GM21526 (cell line): ENCODE results near the gene VDR.

Source experiments
- ATAC-seq: cut with Tn5 transposase; IDR thresholded peaks from one replicate; pipeline ENCODE4 v1.9.1; 2021; ENCODE audit warnings: moderate library complexity; ENCODE audit not compliant: unreplicated experiment, low FRiP score

VDR gene

DNA sequence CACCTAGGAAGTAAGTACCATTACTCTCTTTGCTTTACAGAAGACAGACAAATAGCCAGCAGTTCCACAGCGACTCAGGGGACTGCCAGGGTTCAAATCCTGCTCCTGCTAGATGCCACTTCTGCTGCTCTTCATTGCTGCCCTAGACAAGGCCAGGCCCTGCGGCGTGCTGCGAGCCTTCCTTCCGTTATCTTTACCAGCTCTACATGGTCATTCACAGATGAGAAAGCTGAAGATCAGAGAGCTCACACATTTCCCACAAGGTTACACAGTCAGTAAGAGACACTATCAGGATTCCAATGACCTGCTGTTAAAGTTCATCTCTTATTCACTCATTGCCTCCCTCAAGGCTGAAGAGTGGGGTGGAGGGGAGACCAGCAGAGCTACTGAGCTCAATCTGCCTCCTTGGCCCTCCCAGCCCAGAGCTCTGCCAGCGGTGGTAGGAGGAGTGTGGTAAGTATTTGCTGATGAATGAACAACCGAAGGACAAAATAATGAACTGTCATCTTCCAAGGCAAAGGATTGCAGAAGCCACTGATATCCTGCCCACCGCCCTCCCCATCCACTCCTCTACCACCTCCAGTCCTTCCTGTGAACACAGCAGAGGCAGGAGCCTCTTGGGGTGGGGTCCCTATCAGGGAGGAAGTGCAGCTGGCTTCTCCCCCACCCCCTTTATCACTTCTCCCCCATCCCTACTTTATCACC lies 70.4 kb downstream of the VDR start:
- no peak for ATAC-seq

DNA sequence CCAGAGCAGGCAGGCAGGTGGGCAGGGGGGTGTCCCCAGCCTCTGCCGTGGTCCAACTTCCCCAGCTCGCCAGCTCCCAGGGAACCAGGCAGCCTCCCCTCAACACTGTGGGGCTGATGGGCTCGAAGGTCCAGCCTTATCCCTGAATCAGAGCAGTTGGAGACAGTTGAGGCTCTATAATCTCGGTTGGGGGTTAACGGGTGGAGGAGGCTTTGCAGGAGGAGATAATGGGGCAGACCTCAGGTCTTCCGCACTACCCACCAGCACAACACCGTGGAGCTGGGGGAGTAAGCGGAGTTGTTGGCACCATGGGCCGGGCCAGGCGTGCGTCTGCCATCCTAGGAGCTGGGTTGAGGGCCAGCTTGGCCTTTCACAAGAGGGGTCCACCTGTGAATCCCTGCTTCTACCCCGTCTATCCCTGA lies 71.2 kb downstream of the VDR start:
- no peak for ATAC-seq

- ATAC-seq, result no peak
These were observed 72.4 kb downstream of the VDR start for GRCh38 chr12:47832263-47832933.

DNA sequence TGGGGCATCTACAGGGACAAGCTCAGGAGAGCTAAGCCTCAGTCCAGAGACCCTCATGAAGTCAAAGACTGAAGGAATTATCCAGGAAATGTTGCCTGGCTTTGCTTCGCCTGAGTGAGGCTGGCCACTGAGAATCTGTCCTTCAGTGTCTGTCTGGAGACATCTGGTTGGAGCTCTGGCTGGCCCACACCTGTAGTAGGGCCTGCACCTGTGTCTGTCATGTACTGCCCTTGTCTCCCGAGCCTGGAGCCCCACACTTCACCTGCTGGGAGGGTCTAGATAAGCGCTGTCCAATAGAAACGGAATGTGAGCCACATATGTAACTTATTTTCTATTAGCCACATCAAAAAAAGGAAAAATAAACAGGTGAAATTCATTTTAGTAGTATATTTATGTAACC lies 75.2 kb downstream of the VDR start:
- ATAC-seq, result no peak

DNA sequence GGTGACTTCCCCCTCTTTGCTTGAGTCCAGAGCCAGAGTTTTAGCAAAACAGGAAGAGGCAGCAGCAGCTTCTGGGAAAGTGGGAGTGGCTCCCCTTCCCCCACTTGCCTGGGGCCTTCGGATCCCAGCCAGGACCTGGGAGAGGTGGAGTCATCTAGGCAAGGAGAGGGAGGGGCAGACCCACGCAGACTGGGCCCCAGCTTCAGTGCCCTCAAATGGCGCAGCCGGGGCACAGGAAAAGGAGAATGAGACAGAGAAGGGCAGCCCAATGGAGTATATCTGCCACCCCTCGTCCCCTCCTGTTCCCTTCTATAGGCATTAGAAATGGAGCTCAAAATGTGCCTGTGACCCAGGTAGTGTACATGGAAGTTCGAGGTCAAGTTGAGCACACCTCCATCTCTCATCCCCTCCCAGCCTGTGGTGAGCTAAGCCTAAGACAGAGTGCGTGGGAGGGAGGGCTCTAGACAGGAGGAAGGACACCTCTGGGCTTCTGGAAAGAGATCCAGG lies 75.8 kb downstream of the VDR start:
- no peak for ATAC-seq

GRCh38 chr12:47828008-47828975 lies 76.5 kb downstream of the VDR start:
- ATAC-seq, result no peak

DNA sequence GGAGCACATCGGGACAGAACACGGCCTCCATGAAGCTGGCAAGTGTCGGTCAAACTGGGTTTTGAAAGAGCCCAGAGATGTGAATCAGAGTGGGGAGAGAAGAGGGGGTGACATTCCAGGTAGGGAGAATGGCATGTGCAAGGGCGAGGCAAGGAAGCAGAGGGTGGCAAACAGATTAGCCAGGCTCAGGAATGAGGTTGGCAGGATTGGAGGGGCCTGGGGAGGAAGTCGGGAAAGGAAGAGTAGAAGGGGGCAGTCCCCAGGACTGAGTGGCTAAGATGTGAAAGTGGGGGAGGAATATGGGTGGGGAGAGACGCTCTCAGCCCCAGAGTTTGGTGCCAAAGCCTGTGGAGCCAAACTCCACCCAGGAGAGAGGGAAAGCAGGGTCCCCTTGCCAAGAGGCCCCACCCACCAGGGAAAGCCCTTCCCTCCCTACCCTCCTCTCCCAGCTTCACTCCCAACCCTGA lies 79.6 kb downstream of the VDR start:
- ATAC-seq, result no peak

DNA sequence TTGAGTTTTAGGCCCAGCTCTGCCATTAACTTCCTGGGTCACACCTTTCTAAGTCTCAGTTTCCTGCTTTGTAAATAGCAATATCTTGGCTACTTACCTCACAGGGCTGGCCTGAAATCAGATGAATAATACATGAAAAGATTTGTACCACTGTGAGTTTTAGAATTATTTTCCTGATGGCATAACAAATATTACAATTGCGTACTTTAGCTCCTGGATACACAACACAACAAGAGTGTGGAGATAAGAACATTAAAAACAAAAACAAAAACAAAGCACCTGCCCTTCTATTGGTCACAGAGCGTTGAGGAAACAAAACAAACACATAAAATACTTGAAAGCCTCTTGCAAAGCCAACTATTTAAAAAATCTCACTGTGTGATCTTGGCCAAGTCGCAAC lies 80.2 kb downstream of the VDR start:
- no peak for ATAC-seq

- no peak for ATAC-seq
These were observed 80.6 kb downstream of the VDR start for GRCh38 chr12:47824198-47824597.

DNA sequence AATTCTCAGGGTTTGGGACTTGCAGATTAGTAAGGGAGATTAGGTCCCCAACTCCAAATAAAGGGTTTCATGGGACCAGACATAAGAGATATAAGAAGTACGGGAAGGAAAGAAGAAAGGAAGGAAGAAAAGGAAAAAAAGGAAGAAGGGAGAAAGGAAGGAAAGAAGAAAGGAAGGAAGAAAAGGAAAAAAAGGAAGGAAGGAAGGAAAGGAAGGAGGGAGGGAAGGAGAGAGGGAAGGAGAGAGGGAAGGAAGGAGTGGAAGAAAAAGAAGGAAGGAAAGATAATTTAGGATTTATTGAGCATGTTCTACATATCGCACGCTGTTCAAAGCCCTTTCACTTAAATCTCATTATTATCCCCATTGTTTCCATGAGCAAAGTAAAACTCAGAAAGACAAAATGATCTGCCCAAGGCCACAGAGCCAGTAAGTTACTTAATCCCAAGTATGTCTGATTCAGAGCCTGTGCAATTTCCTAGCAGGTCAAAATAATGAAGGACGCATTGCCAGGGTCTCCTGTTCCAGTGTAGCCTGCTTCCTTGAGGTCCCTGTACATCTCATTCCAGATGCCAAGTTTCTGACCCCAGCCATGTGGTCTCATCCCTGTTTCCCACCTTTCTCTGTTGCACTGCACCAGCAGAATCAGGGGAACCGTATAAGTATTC lies 81.2 kb downstream of the VDR start:
- no peak for ATAC-seq

GRCh38 chr12:47822863-47823262 lies 81.9 kb downstream of the VDR start:
- no peak for ATAC-seq

DNA sequence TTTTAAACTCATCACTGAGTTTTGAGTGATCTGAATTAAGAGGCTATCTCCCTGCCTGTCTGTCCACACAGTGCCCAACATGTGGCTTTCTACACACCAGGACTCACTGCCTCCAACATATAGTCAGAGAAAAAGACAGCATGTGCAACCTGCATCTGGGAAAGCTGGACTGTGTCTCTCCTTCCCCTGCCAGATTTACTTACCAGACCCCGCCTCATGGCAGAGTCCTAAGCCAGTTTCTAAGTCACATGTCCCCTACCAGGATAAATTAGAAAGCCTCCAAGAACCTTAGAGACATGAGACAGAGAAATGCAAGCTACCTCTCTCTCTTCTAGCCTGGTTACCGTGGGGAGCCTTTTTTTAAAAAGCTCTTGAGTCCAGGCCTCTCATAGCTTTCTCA lies 82.4 kb downstream of the VDR start:
- no peak for ATAC-seq

GRCh38 chr12:47821346-47821706 lies 83.5 kb downstream of the VDR start:
- no peak for ATAC-seq

DNA sequence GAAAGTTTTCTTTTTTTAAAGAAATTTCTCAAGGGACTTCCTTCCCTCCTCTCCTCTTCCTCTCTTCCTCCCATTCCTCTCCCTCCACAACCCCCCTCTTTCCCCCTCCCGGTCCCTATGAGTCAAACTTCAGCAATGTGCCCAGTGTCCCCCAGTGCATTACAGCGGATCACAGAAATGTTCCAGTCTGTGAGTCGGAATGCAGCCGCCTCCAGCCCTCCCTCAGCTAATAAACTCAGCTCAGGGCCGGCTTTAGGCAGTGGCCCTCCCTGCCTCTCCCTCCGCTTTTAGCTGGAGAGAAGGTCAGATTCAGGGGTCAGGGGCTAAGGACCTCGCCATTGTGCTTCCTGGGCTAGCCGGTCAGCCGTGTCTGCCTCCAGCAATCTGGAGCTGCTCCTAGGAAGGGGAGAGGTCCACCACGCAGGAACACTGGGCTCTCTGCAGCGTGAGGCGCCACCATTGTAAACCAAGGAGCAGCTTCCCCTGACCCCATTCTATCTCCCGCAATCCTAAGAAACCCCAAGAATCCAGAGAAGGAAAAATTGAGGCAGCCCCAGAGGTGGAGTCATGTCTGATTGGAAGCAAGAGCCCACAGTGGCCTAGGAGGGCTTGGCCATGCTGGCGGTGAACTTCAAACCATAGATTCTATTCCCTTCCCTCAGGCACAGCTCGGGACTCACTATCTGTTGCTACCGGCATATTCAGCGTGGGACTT lies 84.0 kb downstream of the VDR start:
- no peak for ATAC-seq

DNA sequence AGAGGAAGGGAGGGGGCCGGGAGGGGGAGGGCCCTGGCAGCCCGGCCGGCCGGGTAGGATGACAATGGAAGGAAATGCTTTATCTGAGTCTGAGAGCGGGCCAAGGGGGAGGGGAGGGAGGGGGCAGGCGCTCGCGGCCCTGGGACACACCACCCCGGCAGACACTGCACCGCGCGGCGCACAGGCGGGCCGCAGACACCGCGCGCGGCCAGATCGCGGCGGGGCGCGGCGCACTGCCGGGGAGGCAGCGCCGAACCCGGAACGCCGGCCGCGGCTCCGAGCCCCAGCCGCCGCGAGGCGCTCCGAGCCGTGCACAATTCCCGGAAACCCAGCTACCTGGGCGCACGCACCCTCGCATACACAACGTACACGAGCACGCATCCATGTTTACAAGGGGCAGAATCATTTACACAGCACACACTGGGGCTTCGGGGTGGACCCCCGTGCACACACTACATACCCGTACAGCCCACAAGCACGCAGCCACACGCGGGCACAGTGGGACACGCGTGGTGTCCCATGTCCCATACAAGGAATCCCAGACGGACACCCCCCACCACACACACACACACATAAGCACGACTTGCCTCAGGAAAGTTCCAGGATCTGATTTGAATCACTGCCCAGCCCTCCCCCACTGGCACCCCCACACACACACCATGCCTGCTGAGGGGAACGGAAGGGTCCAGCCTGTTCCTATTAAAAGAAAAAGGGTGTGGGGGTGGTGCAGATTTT lies 84.7 kb downstream of the VDR start, which contains the start of gene HDAC7:
Gene HDAC7 (minus strand): TSS at position 8 of the 735 bp plus-strand sequence. CDS start 118 bp downstream, outside the sequence.
- ATAC-seq, result no peak

- no peak for ATAC-seq
These were observed 85.5 kb downstream of the VDR start for GRCh38 chr12:47819138-47819895.

DNA sequence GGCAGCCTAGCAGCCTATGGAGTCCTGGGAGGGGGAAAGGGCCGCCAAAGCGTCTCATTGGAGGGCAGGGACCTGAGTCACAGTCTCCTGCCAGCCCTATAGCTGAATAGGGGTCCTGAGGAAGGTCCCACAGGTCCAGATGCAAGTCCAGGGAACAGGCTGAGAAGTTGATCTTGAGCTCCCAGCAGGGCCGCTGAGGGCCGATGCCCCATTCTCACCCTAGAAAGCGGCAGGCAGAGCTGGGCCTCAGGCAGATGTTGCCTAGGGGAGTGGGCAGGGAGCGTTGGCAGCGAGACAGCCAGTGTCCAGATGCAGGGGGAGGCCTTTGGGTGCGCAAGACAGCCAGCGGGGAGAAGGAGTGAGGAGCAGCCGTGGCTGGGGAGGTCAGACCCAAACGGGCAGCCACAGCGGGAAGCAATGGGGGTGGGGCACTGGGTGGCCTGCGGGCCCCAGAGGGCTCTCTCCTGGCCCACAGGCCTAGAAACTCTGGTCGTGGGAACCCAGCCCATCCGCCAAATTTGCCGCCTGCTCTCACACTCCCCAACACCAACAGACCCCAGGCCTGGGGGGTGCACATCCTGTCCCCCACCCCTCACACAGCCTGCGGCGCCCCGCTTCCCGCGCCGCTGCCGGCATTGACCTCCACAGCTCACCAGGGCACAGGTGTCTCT lies 86.2 kb downstream of the VDR start:
- ATAC-seq, result no peak

DNA sequence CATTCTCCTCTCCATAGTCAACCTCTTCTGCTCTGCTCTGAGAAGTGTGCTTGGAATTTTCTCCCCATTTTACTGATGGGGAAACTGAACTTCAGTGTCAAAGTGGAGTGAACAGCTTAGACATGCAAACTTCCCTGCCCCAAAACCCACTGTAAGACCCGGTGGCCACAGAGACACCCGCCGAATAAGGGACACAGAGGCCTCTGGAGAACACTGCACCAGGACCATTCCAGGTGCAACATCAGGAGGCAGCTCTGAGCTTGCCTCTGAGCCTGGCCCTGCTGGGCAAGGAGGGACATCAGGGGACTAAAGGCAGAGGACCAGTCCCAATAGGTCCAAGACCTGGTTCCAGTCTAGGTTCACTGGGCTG lies 86.8 kb downstream of the VDR start:
- no peak for ATAC-seq
